SK-N-MC (cell line): ENCODE data around the gene NRP2.

Source experiments
- DNase-seq: peaks from one replicate; pipeline ENCODE4 v3.0.0-alpha.2; 2011; ENCODE audit warnings: low read depth, low spot score
- H3K27ac ChIP-seq: fragments of 200-600 bp; sonication (generic); 2 replicates; pipeline ENCODE4 v1.5.1; 2016; ENCODE audit warnings: mixed run types
- H3K36me3 ChIP-seq: fragments of 200-600 bp; sonication (generic); 2 replicates; pipeline ENCODE4 v1.6.1; 2017; ENCODE audit warnings: antibody characterized with exemption, low read length, mixed read lengths; ENCODE audit not compliant: insufficient read depth
- H3K4me3 ChIP-seq: fragments of 200-600 bp; sonication (generic); 2 replicates; pipeline ENCODE4 v1.5.1; 2016
- H3K9ac ChIP-seq: fragments of 200-600 bp; sonication (generic); 2 replicates; pipeline ENCODE4 v1.8.0; 2017; ENCODE audit warnings: mixed run types, mixed read lengths; ENCODE audit not compliant: insufficient read length
- H3K9me3 ChIP-seq: fragments of 200-600 bp; sonication (generic); 2 replicates; pipeline ENCODE4 v1.6.1; 2017; ENCODE audit warnings: low read depth, mild to moderate bottlenecking, antibody characterized with exemption, low read length, moderate library complexity, mixed read lengths
- EZH2 ChIP-seq: fragments of 200-600 bp; sonication (generic); IDR thresholded peaks from one replicate; pipeline ENCODE4 v1.6.1; 2017; ENCODE audit warnings: antibody characterized with exemption
- FOXP2 ChIP-seq: optimal IDR thresholded peaks from 2 replicates; pipeline ENCODE3; 2011; ENCODE audit warnings: mild to moderate bottlenecking, moderate library complexity; ENCODE audit not compliant: insufficient read depth; ENCODE audit errors: extremely low read length, control extremely low read depth
- POLR2AphosphoS5 ChIP-seq: IDR thresholded peaks from 2 replicates; pipeline ENCODE4 v1.6.1; 2012; ENCODE audit warnings: mild to moderate bottlenecking, low read depth, low read length, borderline replicate concordance

The NRP2 gene

DNA sequence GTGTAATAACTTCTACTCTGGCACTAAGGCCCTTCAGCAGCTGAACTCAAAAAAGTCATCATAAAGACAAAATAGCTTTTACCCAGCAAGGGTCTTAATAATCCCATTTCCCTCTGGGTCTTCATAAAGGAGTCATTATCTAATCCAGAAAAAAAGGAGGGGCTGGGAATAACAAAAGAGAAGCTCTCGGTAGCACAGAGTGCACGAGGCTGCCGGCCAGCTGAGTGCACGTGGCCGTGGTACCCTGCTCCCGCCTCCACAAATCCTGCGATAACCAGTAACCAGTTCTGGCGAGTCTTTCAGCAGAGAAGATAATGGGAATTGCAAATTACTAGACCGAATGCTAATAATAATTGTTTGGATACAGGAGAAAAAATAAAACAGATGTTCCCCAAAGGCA lies 7.5 kb downstream of the NRP2 start:
- Histone ChIP-seq H3K9ac (no peak overlapping the region), H3K27ac (no peak overlapping the region), H3K4me3 (no peak overlapping the region), H3K9me3 (no peaks in the 10 kb centered on the region), H3K36me3 (no peaks in the 10 kb centered on the region)
- TF ChIP-seq POLR2AphosphoS5, result no peak
- TF ChIP-seq EZH2, result no peak
- no peak for TF ChIP-seq FOXP2
- no peak for DNase-seq

GRCh38 chr2:205692104-205692503 lies 9.8 kb downstream of the NRP2 start:
- TF ChIP-seq POLR2AphosphoS5 (no peak), FOXP2 (no peak), EZH2 (no peak)
- no peaks in the 10 kb centered on the region for H3K36me3 ChIP-seq
- no peaks in the 10 kb centered on the region for H3K9me3 ChIP-seq
- no peak overlapping the region for H3K27ac ChIP-seq
- H3K4me3 ChIP-seq, result no peak overlapping the region
- DNase-seq, result no peak
- no peak overlapping the region for H3K9ac ChIP-seq

- H3K9ac ChIP-seq, result no peak overlapping the region
- H3K9me3 ChIP-seq, result no peaks in the 10 kb centered on the region
Measured at GRCh38 chr2:205694256-205694655, 12.0 kb downstream of the NRP2 start.

DNA sequence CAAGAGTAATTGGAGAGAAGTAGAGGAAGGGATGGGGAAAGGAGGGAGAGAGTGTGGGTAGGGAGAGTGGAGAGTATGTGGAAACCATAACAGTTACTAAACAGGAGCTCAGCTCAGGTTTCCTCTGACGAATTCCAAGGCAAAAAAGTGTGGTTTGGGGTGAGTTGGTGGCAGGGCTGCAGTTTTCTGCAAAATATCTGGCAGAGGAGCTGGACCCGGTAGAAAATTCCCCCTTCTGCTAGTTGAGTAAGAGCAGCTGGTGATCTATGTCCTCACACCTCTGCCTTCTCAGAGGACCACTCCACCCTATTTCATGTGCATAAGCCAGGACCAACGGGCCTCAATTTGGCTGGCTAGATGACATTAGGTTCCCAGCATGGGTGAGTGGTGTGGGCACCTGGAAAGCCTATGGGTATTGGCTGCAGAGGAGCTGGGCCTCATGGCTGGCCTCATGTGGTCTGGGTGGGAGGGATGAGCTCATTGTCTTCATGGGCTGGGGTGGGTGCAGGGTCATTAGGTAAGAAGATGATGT lies 13.2 kb downstream of the NRP2 start:
- no peaks in the 10 kb centered on the region for H3K9me3 ChIP-seq
- no peak overlapping the region for H3K27ac ChIP-seq
- H3K36me3 ChIP-seq, result no peaks in the 10 kb centered on the region
- no peak for DNase-seq
- H3K4me3 ChIP-seq, result no peak overlapping the region
- H3K9ac ChIP-seq, result no peak overlapping the region
- TF ChIP-seq POLR2AphosphoS5, result no peak
- TF ChIP-seq FOXP2, result no peak
- TF ChIP-seq EZH2, result no peak

More at GRCh38 chr2:205694256-205694655, 12.0 kb downstream of the NRP2 start:
- no peak for DNase-seq
- H3K36me3 ChIP-seq, result no peaks in the 10 kb centered on the region
- TF ChIP-seq EZH2 (no peak), FOXP2 (no peak), POLR2AphosphoS5 (no peak)
- no peak overlapping the region for H3K27ac ChIP-seq
- H3K4me3 ChIP-seq, result no peak overlapping the region

- no peak overlapping the region for H3K27ac ChIP-seq
- no peaks in the 10 kb centered on the region for H3K36me3 ChIP-seq
- H3K4me3 ChIP-seq, result no peak overlapping the region
- TF ChIP-seq POLR2AphosphoS5, result no peak
- TF ChIP-seq FOXP2, result no peak
- TF ChIP-seq EZH2, result no peak
- H3K9ac ChIP-seq, result no peak overlapping the region
- DNase-seq, result no peak
- no peaks in the 10 kb centered on the region for H3K9me3 ChIP-seq
Measured at GRCh38 chr2:205696331-205696926, 14.1 kb downstream of the NRP2 start.

DNA sequence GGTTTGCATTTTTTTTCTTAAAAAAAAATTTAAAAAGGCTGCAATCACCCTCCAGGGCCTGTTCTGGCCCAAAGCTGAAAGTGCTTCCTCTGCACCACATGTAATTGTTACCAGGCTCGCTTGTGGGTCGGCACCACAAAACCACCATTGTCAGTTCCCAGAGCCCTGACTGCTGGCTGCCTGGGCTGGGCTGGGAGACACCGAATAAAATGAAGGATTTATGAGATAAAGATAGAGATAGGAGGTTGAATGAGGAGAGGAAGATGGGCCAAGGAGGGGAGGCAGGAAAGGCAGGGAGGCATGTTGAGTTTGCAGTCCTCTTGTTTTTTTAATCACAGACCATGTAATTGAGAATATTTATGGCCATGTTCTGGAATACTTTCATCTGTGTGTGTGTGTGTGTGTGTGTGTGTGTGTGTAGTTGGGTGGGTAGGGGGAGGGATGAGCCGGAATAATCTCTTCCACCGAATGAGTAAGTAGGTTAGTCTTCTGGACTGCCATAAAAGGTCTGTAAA lies 14.7 kb downstream of the NRP2 start:
- no peak for DNase-seq
- no peak overlapping the region for H3K9ac ChIP-seq
- H3K27ac ChIP-seq, result no peak overlapping the region
- no peaks in the 10 kb centered on the region for H3K36me3 ChIP-seq
- no peak overlapping the region for H3K4me3 ChIP-seq
- H3K9me3 ChIP-seq, result no peaks in the 10 kb centered on the region
- no peak for TF ChIP-seq FOXP2
- no peak for TF ChIP-seq POLR2AphosphoS5
- no peak for TF ChIP-seq EZH2

DNA sequence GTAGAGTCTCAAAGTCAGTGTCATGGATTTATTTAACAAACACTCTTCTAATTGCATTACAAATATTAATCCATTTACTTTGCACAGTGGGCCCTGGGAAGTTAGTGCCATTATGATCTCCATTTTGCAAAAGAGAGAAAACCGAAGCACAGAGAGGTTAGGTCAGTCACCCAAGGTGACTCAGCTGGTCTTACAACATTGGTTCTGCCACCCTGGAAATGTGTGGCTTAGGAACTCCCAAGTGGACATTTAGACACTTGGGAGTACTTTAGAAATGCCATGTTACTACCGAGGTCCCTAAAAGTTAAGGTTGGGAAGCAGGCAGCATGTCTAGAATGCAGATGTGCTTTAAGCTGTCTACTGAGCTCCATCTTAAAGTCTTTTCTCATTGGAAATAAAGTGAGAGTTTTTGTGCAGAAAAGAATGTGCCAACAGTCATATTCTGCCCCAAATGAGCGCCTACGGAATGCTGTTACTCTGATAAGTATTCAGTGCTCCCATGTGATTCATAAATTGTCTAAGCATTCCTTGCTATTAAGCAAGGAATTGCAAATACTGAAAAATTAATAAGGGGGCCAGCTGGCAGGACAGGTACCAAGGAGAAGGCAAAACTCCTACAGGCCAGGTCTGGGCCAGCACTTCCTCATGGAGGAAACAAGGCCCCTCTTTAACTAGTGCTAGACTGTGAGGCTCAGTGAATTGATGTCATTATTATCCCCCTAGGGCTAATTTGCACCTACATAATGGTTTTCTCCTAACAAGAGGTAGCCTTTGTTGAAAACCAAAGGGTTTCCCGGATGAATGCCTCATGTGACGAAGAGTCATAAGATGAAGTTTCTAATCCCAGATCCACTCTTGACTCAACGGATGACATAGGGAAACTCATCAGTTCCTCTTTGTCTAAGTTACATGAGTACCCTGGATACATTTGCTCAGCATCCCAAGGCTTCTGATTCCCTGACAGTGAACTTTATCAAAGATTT lies 16.3 kb downstream of the NRP2 start:
- no peak overlapping the region for H3K27ac ChIP-seq
- no peak overlapping the region for H3K4me3 ChIP-seq
- no peaks in the 10 kb centered on the region for H3K36me3 ChIP-seq
- H3K9ac ChIP-seq, result no peak overlapping the region
- no peaks in the 10 kb centered on the region for H3K9me3 ChIP-seq
- TF ChIP-seq EZH2 (no peak), POLR2AphosphoS5 (no peak), FOXP2 (no peak)
- no peak for DNase-seq
